Loucy (cell line): ENCODE results near the gene RACGAP1.

Source experiments
- CTCF ChIP-seq: fragments of 200-600 bp; sonication (generic); conservative IDR thresholded peaks from 2 replicates; pipeline ENCODE4 v1.5.1; 2014; ENCODE audit warnings: mild to moderate bottlenecking, antibody characterized with exemption, low read length
- EZH2phosphoT487 ChIP-seq: fragments of 200-600 bp; IDR thresholded peaks from 2 replicates; pipeline ENCODE4 v1.6.1; 2018; ENCODE audit warnings: antibody characterized with exemption, mild to moderate bottlenecking, moderate library complexity, borderline replicate concordance

- TF ChIP-seq CTCF (no peak), EZH2phosphoT487 (no peak)
Measured at GRCh38 chr12:49955899-49956662, 69.2 kb downstream of the RACGAP1 start.
